HK-2 (cell line): ENCODE data around the gene SAMD4A.

Experiments
- DNase-seq: peaks from one replicate; pipeline ENCODE4 v3.0.0-alpha.2; 2018; ENCODE audit not compliant: unreplicated experiment

SAMD4A gene

GRCh38 chr14:54803926-54804537, 237.1 kb downstream of the SAMD4A start:
- DNase-seq: no peak

DNA sequence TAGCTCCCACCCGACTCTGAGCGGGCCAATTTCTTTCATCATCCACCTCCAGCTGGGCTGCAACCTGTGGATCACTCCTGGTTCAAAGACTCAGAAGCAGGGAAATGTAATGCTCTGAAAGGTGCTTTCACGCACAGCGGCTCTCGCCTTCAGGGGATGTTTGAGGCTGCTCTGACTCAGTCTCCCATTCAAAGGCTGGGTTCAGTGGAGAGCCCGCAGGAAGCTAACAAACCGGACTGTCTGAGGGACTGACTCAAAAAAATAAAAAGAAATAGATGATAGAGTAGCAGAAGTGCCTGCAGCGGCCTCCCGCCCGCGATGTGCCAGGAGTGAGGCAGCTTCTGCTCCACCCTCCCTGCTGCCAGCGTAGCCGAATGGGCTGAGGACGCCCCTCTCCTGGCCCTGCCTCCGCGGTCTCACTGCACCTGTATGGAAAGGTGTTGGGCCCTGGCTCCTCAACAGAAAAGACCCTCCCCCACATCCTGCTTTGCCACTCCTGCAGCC, 237.7 kb downstream of the SAMD4A start:
- no peak for DNase-seq

DNA sequence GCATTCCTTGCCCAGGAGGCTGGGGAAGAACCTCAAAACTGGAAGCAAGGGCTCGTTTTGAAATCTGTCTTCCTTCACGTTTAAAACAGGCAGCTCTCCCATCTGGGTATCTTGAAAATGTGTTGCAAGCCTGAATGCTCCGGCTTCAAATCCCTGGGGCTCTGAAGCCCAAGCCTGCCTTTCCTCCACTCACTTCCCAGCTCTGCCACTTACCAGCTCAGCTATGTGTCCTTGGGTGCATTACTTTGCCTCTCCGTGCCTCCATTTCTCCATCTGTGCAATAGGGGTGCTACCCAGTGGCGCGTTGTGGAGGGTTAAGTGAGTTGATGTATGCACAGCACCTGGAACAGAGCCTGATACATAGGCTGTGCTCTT, 238.1 kb downstream of the SAMD4A start:
- no peak for DNase-seq

GRCh38 chr14:54805445-54806322, 238.8 kb downstream of the SAMD4A start:
- DNase-seq: peak; percentile 83

DNA sequence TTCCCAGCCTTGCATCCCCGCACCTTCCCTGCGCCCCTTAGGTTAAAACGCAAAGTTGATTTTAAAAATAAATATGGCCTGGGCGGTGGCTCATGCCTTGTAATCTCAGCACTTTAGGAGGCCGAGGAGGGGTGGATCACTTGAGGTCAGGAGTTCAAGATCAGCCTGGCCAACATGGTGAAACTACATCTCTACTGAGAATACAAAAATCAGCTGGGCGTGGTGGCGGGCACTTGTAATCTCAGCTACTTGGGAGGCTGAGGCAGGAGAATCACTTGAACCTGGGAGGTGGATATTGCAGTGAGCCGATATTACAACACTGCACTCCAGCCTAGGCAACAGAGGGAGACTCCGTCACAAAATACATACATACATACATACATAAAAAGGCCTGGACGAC, 239.7 kb downstream of the SAMD4A start:
- DNase-seq: no peak

- no peak for DNase-seq
Measured at GRCh38 chr14:54807428-54807827, 240.5 kb downstream of the SAMD4A start.

GRCh38 chr14:54807881-54808280, 241.0 kb downstream of the SAMD4A start:
- no peak for DNase-seq

DNA sequence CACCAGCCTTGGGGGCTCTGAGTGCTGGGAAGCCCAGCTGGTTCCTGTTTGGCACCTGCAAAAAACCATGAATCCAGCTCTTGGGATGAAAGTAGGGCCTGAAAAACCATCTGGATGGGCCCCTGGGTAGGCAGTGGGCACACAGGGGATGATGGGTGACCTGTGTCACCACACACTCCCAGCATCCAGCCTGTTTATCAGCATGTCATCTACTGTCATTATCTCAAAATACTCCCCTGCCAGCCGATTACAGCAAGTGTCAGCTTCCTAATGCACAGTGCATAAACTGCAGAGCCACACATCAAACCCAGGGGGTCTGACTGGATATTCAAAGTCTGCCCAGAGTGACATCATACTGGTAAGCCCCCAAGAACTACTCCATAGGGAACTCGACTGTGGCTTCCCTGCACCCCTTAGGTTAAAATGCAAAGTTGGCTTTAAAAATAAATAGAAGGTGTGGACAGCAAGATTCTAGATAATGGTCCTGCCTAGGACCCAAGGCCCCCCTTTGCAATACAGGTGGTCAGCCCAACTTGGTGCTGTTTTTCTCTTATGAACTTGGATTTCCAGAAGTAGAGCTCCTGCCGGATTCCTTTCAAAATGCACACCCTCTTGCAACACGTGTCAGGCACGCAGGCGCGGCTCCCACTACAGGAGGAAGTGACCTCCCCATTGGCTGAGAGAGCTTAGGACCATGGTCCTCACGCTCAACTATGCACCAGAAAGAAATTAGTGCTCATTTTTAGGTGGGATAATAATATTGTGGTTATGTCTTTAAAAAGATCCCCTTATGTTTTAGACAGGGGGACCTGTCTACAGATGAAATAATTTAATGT, 241.6 kb downstream of the SAMD4A start:
- no peak for DNase-seq

DNA sequence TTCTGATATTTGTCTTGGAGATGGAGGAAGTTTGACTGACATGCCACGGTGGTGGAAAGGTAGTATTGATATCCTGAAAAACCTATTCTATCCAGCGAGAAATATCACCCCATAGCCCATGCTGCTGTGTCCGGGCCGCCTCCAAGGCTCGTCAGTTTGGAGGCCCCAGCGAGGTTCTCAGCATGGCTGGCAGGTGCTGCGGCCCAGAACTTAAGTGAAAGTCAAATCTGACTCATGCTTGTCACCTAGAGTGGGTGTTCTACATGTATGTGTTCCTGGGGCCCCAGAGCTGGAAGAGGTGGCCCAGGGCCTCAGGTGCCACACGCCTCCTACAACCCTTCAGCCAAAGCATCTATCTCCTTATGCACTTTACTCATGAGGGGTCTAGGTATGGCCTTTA, 242.8 kb downstream of the SAMD4A start:
- DNase-seq: no peak

- DNase-seq: no peak
Measured at GRCh38 chr14:54812617-54813016, 245.7 kb downstream of the SAMD4A start.

GRCh38 chr14:54813081-54813480, 246.2 kb downstream of the SAMD4A start:
- DNase-seq: no peak

GRCh38 chr14:54814076-54814475, 247.1 kb downstream of the SAMD4A start:
- DNase-seq: peak; percentile 22

DNA sequence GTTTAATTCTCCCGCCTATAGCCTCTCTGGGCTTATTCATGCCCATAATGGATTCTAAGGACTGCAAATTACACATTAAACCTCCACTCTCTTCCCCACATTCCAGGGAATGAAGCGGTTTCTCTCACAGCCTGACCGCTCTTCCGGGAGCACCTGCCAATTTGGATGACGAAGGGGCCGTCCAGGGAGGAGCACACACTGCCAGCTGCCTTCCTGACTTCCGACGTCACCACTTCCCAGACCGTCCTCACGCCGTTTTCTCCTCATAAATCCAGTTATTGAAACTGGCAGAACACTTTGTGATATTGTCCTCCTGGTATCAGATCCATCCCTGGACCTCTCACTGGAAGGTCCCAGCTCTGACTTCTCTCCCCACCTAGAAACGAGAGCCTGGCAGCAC, 248.1 kb downstream of the SAMD4A start:
- DNase-seq: no peak

- no peak for DNase-seq
Measured at GRCh38 chr14:54815515-54815914, 248.6 kb downstream of the SAMD4A start.

DNA sequence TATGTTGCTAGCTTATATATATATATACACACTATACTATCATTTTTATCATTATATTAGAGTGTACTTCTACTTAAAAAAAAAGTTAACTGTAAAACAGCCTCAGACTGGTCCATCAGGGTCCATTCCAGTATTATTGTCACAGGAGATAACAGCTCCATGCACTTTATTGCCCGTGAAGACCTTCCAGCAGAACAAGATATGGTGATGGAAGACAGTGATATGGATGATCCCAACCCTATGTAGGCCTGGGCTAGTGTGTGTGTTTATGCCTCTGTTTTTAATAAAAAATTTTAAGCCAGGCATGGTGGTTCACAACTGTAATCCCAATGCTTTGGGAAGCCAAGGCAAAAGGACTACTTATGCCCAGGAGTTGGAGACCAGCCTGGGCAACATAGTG, 249.5 kb downstream of the SAMD4A start:
- no peak for DNase-seq

DNA sequence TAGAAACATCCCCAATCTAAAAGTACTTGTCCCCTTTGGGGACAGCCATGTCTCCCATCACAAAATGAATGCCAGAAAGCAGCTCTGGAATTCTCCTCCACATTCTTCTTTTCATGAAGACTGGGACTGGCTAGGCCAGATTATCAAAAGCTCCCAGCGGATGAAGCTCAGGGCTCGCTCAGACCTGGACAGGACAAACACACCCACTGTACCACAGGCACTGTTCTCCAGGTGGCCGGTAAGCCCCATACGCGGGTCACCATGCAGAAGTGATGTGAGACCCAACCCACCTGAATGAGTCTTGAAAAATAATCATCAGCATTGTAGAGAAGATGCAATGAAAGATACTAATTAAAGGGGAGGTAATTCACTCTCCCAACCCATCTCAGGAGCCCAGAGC, 250.6 kb downstream of the SAMD4A start:
- DNase-seq: no peak

DNA sequence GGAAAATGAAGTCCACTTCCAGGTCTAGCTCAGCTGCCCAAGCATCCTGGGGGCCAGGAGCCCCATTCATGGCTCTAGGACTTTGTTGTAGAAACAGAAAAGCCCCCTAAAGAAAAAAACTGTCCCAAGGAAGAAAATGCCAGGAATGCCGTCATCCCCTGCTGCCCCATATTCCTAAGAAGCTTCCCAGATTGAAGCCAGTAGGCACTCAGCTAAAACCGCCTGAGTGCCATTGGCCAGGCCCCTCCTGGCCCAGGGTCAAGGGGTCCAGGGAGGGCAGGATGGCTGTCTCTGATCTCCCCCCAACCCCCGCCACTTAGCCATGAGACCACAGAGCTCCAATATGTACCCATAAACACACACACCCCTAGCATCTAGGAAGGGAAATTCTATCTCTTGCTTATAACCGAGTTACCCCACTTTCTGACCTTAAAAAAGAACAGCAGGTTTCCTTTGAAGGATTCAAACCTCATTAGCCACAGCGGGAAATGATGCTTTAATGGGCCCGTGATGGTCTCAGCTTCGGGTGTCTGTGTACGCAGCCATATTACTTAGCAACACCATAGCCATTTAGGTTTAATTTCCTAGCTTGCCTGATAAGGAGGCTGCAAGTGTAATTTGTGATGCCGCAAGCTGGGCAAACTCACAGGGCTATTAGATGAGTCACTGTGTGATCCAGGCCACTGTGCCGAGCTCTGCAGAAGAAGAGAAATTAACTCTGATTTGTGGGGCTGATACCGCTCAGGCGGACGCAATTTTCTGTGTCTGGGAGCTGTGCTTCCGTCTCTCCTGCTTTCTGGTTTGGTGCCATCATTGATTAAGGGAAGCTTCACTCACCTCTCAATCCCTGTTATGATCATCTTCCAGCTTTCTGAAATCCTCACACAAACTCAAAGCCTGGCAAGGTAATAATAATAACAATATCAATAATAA, 251.5 kb downstream of the SAMD4A start:
- peak; percentile 26 for DNase-seq

DNA sequence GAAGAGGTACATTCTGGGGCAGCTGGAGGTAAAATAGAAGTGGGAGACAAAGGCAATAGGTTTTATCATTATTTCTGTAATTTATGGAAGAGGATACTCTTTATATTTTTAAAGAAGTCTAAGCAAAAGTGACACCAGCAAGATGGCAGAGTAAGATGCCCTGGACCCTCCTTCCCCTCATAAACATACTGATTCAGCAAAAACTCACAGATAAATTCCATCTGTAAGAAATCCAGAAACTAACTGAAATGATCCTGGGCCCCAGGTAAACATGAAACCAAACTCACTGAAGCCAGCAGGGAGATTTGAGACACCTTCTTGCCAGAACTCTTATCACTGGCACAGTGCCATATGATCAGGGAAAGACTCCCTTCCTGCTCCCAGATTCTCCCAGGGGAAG, 255.8 kb downstream of the SAMD4A start:
- DNase-seq: no peak

GRCh38 chr14:54823757-54824549, 257.0 kb downstream of the SAMD4A start:
- DNase-seq: no peak

DNA sequence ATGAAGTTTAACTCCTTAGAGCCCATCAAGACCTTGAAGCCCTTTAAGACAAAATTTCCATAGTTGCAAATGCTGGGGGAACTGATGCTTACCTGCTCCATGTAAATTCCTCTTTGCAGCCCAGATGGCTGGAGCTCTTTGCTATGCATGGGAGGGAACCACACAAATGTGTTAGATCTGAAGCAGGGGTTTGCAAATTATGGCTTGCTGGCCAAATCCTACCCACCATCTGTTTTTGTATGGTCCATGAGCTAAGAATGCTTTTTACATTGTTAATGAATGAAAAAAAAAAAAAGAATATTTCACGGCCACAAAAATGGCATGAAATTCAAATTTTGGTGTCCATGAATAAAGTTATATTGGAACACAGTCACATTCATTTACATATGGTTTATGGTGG, 261.1 kb downstream of the SAMD4A start:
- no peak for DNase-seq
